Endothelial cell (in vitro differentiated cells): ENCODE measurements around the gene ABCB1. TPM values are rescaled to one million over a fixed set of nuclear protein-coding genes. Genes with fewer than 3 reads are reported as not detected.

Experiments used
- DNase-seq: peaks from one replicate; pipeline ENCODE4 v3.0.0; 2021; ENCODE audit warnings: low spot score
- H3K27ac Mint-ChIP-seq: one replicate; pipeline ENCODE4 v1.8.0; 2021; ENCODE audit warnings: mixed read lengths, inconsistent platforms; ENCODE audit not compliant: unreplicated experiment
- H3K27me3 Mint-ChIP-seq: one replicate; pipeline ENCODE4 v1.8.0; 2021; ENCODE audit warnings: mild to moderate bottlenecking, moderate library complexity, mixed read lengths, inconsistent platforms; ENCODE audit not compliant: unreplicated experiment
- H3K36me3 Mint-ChIP-seq: one replicate; pipeline ENCODE4 v1.8.0; 2021; ENCODE audit warnings: mild to moderate bottlenecking, low read depth, mixed read lengths, inconsistent platforms; ENCODE audit not compliant: unreplicated experiment
- H3K4me1 Mint-ChIP-seq: one replicate; pipeline ENCODE4 v1.8.0; 2021; ENCODE audit warnings: mild to moderate bottlenecking, mixed read lengths, inconsistent platforms; ENCODE audit not compliant: unreplicated experiment
- H3K4me3 Mint-ChIP-seq: one replicate; pipeline ENCODE4 v1.8.0; 2021; ENCODE audit warnings: mild to moderate bottlenecking, mixed read lengths, inconsistent platforms; ENCODE audit not compliant: unreplicated experiment
- H3K9me3 Mint-ChIP-seq: one replicate; pipeline ENCODE4 v1.8.0; 2021; ENCODE audit warnings: mixed read lengths, inconsistent platforms; ENCODE audit not compliant: unreplicated experiment
- total RNA-seq: library from RNA; stranded (reverse); fragmentation: NEBNext Ultra II Directional; extraction: Animal tissue kit (Norgen Biotek cat#: 25700); gene quantifications from one replicate; pipeline ENCODE4 v1.2.1, GENCODE V29; 2021; ENCODE audit not compliant: unreplicated experiment
- TF ChIP-seq, protein P1 (sequence below): fragments of 200-600 bp; sonication (generic); IDR thresholded peaks from one replicate; pipeline ENCODE4 v1.5.0; 2021; ENCODE audit warnings: antibody characterized with exemption; ENCODE audit not compliant: unreplicated experiment

The ABCB1 gene
- total RNA-seq, 1 donor from 2014 or later: 1.0 TPM

DNA sequence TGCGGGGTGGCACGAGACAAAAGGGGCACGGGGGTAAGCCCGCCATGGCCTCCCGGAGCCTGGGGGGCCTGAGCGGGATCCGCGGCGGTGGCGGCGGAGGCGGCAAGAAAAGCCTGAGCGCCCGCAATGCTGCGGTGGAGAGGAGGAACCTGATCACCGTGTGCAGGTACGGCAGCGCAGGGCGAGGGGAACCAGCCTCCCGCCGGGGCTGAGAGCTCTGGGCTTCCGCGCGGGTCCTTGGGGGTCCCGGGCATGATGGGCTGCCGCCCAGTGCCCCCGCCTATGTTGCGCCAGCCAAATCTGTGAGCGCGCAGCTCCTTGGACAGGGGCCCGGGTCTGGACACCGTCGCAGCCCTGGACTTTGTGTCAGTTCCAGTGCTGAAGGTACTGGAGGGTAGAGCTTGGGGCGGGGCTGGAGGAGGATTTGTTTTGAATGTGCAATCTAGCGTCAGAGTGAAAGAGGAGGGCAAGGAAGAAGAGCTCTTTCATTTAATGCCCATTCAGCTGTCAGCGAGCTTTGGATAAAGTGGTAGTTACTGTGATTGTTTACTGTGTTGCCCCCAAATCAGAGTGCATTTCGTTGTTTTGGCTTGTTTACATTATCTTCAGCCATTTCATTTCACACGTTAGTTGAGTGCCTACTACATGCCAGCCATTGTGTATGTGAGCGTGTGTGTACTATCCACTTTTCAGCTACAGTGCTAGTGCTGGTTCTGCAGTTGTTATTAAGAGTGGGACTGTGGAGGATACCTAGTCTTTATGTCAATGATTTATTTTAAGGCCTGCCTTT is 28.3 kb upstream of the ABCB1 start:
- Mint-ChIP-seq H3K27me3 (peaks cover 8% of the 10 kb centered on the region), H3K4me1 (peaks cover 6% of the 10 kb centered on the region), H3K27ac (no peak overlapping the region), H3K9me3 (no peaks in the 10 kb centered on the region), H3K36me3 (no peaks in the 10 kb centered on the region), H3K4me3 (peak overlapping the region; percentile 91)
- TF ChIP-seq, protein P1, sequence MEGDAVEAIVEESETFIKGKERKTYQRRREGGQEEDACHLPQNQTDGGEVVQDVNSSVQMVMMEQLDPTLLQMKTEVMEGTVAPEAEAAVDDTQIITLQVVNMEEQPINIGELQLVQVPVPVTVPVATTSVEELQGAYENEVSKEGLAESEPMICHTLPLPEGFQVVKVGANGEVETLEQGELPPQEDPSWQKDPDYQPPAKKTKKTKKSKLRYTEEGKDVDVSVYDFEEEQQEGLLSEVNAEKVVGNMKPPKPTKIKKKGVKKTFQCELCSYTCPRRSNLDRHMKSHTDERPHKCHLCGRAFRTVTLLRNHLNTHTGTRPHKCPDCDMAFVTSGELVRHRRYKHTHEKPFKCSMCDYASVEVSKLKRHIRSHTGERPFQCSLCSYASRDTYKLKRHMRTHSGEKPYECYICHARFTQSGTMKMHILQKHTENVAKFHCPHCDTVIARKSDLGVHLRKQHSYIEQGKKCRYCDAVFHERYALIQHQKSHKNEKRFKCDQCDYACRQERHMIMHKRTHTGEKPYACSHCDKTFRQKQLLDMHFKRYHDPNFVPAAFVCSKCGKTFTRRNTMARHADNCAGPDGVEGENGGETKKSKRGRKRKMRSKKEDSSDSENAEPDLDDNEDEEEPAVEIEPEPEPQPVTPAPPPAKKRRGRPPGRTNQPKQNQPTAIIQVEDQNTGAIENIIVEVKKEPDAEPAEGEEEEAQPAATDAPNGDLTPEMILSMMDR: no peak
- DNase-seq: peak; percentile 20

DNA sequence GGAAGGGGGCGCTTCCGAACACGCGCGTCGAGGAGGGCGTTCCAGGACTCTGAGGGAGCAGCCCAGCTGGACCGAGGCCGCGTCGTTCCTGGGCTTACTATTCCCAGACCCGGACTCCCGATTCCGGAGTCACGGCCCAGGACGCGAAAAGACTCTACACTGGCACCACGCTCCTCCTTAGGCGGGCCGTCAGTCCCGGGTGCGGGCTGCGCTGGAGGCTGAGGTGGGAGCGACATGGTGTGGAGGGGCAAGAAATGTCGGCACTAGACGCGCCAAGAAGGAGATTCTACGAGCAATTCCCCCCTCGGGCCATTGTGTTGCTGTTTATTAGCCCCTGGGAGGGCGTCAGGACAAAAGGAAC is 26.9 kb upstream of the ABCB1 start:
- Mint-ChIP-seq H3K27ac (no peak overlapping the region), H3K27me3 (peaks cover 8% of the 10 kb centered on the region), H3K36me3 (no peaks in the 10 kb centered on the region), H3K4me1 (peaks cover 6% of the 10 kb centered on the region), H3K4me3 (peak overlapping the region; percentile 93), H3K9me3 (no peaks in the 10 kb centered on the region)
- TF ChIP-seq, protein P1: no peak
- peak; percentile 31 for DNase-seq

DNA sequence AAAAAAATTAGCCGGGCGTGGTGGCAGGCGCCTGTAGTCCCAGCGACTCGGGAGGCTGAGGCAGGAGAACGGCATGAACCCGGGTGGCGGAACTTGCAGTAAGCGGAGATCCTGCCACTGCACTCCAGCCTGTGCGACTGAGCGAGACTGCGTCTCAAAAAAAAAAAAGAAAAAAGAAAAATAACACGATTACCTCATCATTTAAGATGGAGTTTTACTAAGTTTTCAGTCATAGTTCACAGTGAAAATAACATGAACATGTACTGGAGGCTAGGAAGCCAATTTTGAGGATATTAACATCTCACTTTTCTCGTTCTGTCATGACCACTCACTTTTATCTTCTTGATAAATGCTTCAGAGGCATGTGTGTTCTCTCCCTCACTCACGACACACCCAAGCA is 24.4 kb upstream of the ABCB1 start:
- no peak overlapping the region for H3K27ac Mint-ChIP-seq
- H3K4me1 Mint-ChIP-seq: peaks cover 6% of the 10 kb centered on the region
- no peaks in the 10 kb centered on the region for H3K36me3 Mint-ChIP-seq
- no peaks in the 10 kb centered on the region for H3K9me3 Mint-ChIP-seq
- H3K4me3 Mint-ChIP-seq: no peak overlapping the region
- DNase-seq: no peak
- peaks cover 8% of the 10 kb centered on the region for H3K27me3 Mint-ChIP-seq
- TF ChIP-seq, protein P1: no peak

DNA sequence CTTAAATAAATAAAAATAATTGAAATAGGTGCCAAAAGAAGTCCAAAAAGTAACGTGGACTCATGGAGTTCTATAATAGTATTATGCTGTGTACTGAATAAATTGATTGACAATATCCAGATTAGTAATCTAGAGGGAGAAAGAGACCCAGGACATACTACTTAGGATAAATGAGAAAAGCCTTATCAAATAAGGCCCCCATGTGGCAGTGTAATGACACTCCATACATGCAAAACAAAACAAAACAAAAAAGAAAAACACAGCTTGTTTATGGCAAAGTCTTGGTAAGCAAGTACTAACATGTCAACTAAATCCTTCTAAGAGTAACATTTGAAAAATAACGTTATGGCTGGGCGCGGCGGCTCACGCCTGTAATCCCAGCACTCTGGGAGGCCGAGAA is 23.9 kb upstream of the ABCB1 start:
- no peak overlapping the region for H3K27ac Mint-ChIP-seq
- no peaks in the 10 kb centered on the region for H3K36me3 Mint-ChIP-seq
- H3K27me3 Mint-ChIP-seq: peaks cover 8% of the 10 kb centered on the region
- peaks cover 6% of the 10 kb centered on the region for H3K4me1 Mint-ChIP-seq
- no peak for DNase-seq
- no peaks in the 10 kb centered on the region for H3K9me3 Mint-ChIP-seq
- no peak overlapping the region for H3K4me3 Mint-ChIP-seq
- TF ChIP-seq, protein P1: no peak

DNA sequence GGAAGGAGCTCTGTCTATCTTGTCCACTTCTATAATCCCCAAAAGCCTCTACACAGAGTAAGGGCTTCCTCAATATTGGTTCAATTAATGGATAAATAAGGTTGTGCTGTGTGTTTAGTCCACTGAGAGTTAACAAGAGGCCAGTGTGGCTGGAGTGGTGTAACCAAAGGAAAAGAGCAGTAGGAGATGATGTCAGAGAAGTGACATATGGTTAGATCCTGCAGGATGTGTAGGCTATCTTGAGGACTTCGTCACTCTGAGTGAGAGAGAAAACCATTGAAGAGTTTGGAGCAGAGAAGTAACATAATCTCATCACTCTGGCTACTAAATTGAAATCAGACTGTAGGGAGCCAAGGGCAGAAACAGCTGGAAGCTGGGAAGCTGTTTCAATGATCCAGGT is 14.5 kb upstream of the ABCB1 start:
- TF ChIP-seq, protein P1: no peak
- H3K27ac Mint-ChIP-seq: no peak overlapping the region
- no peak for DNase-seq

More for the DNA sequence above, 14.5 kb upstream of the ABCB1 start:
- no peaks in the 10 kb centered on the region for H3K36me3 Mint-ChIP-seq
- no peaks in the 10 kb centered on the region for H3K9me3 Mint-ChIP-seq
- H3K4me3 Mint-ChIP-seq: no peak overlapping the region
- no peaks in the 10 kb centered on the region for H3K27me3 Mint-ChIP-seq
- no peaks in the 10 kb centered on the region for H3K4me1 Mint-ChIP-seq
